ENCODE data around the gene ZNF598.
"Not testable (repeated sequence)": the region's sequence is repeated elsewhere in the genome, so short reads cannot be mapped to it uniquely, and the experiment has no call there.

ZNF598 gene

DNA sequence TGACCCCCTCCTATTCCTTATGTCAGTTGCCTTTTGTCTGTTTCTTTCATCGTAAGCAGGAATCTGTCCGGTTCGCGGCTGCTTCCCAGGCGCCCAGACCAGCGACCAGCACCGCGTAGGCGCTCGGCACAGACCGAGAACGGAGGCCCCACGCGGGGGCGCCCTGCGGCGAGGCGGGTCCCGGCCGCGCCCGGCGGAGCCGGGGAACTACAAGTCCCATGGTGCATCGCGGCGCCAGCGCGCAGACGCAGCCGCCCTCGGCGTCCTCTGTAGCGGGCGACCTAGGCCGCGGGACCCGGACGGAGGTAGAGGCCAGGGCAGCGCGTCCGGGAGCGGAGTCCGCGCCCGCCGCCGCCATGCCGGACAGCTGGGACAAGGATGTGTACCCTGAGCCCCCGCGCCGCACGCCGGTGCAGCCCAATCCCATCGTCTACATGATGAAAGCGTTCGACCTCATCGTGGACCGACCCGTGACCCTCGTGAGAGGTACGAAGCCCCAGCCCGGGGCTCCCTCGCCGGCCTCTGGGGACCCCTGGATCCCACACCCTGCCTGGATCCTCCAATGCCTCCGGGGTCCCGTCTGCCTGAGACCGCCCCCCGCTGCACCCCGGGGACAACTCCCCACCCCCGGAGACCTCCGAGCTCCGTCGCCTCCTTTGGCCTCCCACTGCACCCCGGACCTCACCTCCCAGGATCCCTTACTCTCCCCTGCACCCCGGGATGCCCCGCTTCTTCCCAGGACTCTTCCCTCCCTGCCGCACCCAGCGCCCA lies 50.2 kb downstream of the ZNF598 start, which contains the start of gene NDUFB10 (continued):
- TF ChIP-seq BCL11B (tag by site-specific recombination; IDR thresholded peaks at IDR 0.05; ENCODE audit: low read depth) (peak; percentile 47; the same call in 1 of the 2 replicates), ZNF585B (tag by site-specific recombination; IDR thresholded peaks at IDR 0.05) (no peak), ZNF623 (tag by site-specific recombination; IDR thresholded peaks at IDR 0.05) (no peak), HOXD13 (CRISPR knock-in tag; IDR thresholded peaks at IDR 0.05; ENCODE audit: borderline replicate concordance) (no peak), ZNF239 (tag by site-specific recombination; IDR thresholded peaks at IDR 0.05) (no peak)

GRCh38 chr16:1958715-1959268 lies 50.8 kb downstream of the ZNF598 start:
- CTCF ChIA-PET: interaction anchor here (0.7 to 2.1 kb wide), 4 partner anchors 13 to 57 kb away, joined by 3 to 4 read pairs (median 3); no protein-coding TSS in a partner anchor
- peak; percentile 43; the same call in 1 of the 2 replicates for TF ChIP-seq ZNF664 (tag by site-specific recombination; IDR thresholded peaks at IDR 0.05)
- TF ChIP-seq, protein P1, sequence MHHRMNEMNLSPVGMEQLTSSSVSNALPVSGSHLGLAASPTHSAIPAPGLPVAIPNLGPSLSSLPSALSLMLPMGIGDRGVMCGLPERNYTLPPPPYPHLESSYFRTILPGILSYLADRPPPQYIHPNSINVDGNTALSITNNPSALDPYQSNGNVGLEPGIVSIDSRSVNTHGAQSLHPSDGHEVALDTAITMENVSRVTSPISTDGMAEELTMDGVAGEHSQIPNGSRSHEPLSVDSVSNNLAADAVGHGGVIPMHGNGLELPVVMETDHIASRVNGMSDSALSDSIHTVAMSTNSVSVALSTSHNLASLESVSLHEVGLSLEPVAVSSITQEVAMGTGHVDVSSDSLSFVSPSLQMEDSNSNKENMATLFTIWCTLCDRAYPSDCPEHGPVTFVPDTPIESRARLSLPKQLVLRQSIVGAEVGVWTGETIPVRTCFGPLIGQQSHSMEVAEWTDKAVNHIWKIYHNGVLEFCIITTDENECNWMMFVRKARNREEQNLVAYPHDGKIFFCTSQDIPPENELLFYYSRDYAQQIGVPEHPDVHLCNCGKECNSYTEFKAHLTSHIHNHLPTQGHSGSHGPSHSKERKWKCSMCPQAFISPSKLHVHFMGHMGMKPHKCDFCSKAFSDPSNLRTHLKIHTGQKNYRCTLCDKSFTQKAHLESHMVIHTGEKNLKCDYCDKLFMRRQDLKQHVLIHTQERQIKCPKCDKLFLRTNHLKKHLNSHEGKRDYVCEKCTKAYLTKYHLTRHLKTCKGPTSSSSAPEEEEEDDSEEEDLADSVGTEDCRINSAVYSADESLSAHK (tag by site-specific recombination; IDR thresholded peaks at IDR 0.05): peak; percentile 82
- TF ChIP-seq ZNF394 (tag by site-specific recombination; IDR thresholded peaks at IDR 0.05; ENCODE audit: borderline replicate concordance): no peak
- H3K4me1 ChIP-seq (ENCODE audit: control insufficient read depth, insufficient read depth, low read length): no peaks in the 10 kb centered on the region; the same call in 1 of the 2 replicates
- peak overlapping the region; percentile 96; the same call in 1 of the 2 replicates for H3K27ac ChIP-seq (ENCODE audit: extremely low read depth, low read depth, low read length)
- POLR2A ChIA-PET: no interaction called here
- no peak overlapping the region for H3K4me3 ChIP-seq (ENCODE audit: low read depth, low read length)
- no peaks in the 10 kb centered on the region for H3K9me3 ChIP-seq (ENCODE audit: control insufficient read depth, insufficient read depth, low read depth, low read length)
- H3K36me3 ChIP-seq (ENCODE audit: control insufficient read depth in 2 of 2, insufficient read depth in 1 of 2, low read length in 2 of 2): peaks cover 0 to 29% of the 10 kb centered on the region in 2 experiments; a peak in 1 of 3 replicates

- H3K27ac ChIP-seq (ENCODE audit: extremely low read depth, low read depth, low read length); H3K9me3 ChIP-seq (ENCODE audit: control insufficient read depth, insufficient read depth, low read depth, low read length); H3K4me1 ChIP-seq (ENCODE audit: control insufficient read depth, insufficient read depth, low read length); H3K4me3 ChIP-seq (ENCODE audit: low read depth, low read length): not testable (repeated sequence)
- peaks cover 0 to 22% of the 10 kb centered on the region in 2 experiments; a peak in 1 of 3 replicates for H3K36me3 ChIP-seq (ENCODE audit: control insufficient read depth in 2 of 2, insufficient read depth in 1 of 2, low read length in 2 of 2)
- ChIA-PET CTCF (interaction anchor here (0.6 to 2.1 kb wide), 7 partner anchors 13 to 240 kb away, joined by 3 to 4 read pairs (median 3); partner anchors contain the start of gene MSRB1), POLR2A (interaction anchor here (0.6 to 1.3 kb wide), 6 partner anchors 15 to 1616 kb away, joined by 3 to 8 read pairs (median 4); partner anchors contain the start of genes MSRB1 and TRAF7)
Measured at GRCh38 chr16:1958143-1958491, 51.5 kb downstream of the ZNF598 start.

DNA sequence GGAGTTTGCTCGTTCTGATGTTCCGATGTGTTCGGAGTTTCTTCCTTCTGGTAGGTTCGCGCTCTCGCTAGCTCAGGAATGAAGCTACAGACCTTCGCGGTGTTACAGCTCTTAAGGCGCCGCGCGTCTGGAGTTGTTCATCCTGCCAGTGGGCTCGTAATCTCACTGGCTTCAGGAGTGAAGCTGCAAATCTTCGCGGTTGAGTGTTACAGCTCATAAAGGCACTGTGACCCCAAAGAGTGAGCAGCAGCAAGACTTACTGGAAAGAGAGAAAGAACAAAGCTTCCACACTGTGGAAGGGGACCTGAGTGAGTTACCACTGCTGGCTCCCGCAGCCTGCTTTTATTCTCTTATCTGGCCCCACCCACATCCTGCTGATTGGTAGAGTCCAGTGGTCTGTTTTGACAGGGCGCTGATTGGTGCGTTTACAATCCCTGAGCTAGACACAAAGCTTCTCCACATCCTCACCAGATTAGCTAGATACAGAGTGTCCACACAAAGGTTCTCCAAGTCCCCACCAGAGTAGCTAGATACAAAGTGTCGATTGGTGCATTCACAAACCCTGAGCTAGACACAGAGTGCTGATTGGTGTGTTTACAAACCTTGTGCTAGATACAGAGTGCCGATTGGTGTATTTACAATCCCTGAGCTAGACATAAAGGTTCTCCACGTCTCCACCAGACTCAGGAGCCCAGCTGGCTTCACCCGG lies 52.0 kb downstream of the ZNF598 start:
- not testable (repeated sequence) for H3K27ac ChIP-seq (ENCODE audit: extremely low read depth, low read depth, low read length); H3K4me3 ChIP-seq (ENCODE audit: low read depth, low read length); H3K9me3 ChIP-seq (ENCODE audit: control insufficient read depth, insufficient read depth, low read depth, low read length); H3K4me1 ChIP-seq (ENCODE audit: control insufficient read depth, insufficient read depth, low read length)
- CTCF ChIA-PET: interaction anchor here (0.6 to 2.1 kb wide), 6 partner anchors 12 to 240 kb away, joined by 3 to 4 read pairs (median 3); partner anchors contain the start of gene MSRB1
- POLR2A ChIA-PET: interaction anchor here (0.6 to 1.3 kb wide), 6 partner anchors 14 to 1615 kb away, joined by 3 to 8 read pairs (median 4); partner anchors contain the start of genes MSRB1 and TRAF7
- H3K36me3 ChIP-seq (ENCODE audit: control insufficient read depth in 2 of 2, insufficient read depth in 1 of 2, low read length in 2 of 2): peaks cover 0 to 17% of the 10 kb centered on the region in 2 experiments; a peak in 1 of 3 replicates

DNA sequence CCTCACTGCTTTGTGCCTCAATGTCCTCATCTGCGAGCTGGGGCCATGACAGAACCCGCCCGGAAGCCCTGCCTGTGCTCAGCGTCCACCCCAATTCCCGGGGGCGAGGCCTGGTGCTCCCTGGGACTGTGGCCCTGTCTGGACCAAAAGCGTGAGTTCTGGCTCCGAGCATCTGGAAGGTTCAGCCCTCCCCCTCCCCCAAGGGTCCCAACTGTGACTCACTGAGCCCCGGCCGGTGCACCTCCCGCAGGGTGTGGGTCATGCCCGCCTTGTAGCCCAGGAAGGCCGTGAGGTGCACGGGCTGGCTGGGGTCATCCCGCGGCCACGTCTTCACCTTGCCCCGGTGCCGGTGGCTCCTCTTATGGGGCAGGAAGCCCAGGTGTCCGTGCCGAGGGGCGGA lies 55.9 kb downstream of the ZNF598 start:
- POLR2A ChIA-PET: no interaction called here
- no peaks in the 10 kb centered on the region for H3K9me3 ChIP-seq (ENCODE audit: control insufficient read depth, insufficient read depth, low read depth, low read length)
- H3K36me3 ChIP-seq (ENCODE audit: control insufficient read depth in 2 of 2, insufficient read depth in 1 of 2, low read length in 2 of 2): no peaks in the 10 kb centered on the region
- H3K4me3 ChIP-seq (ENCODE audit: low read depth, low read length): no peak overlapping the region
- H3K27ac ChIP-seq (ENCODE audit: extremely low read depth, low read depth, low read length): no peak overlapping the region
- no peaks in the 10 kb centered on the region for H3K4me1 ChIP-seq (ENCODE audit: control insufficient read depth, insufficient read depth, low read length)
- CTCF ChIA-PET: interaction anchor here (0.6 to 1.0 kb wide), 2 partner anchors 10 to 106 kb away, joined by 3 to 5 read pairs; no protein-coding TSS in a partner anchor
- TF ChIP-seq ZXDB (tag by site-specific recombination; IDR thresholded peaks at IDR 0.05) (no peak), ZNF239 (tag by site-specific recombination; IDR thresholded peaks at IDR 0.05) (no peak), ZNF138 (tag by site-specific recombination; IDR thresholded peaks at IDR 0.05; ENCODE audit: borderline replicate concordance) (no peak), ZNF521 (tag by site-specific recombination; IDR thresholded peaks at IDR 0.05) (no peak), ZNF654 (tag by site-specific recombination; IDR thresholded peaks at IDR 0.05; ENCODE audit: low read depth) (no peak), ZNF266 (tag by site-specific recombination; IDR thresholded peaks at IDR 0.05; ENCODE audit: low read depth) (no peak)
- TF ChIP-seq, protein P2, sequence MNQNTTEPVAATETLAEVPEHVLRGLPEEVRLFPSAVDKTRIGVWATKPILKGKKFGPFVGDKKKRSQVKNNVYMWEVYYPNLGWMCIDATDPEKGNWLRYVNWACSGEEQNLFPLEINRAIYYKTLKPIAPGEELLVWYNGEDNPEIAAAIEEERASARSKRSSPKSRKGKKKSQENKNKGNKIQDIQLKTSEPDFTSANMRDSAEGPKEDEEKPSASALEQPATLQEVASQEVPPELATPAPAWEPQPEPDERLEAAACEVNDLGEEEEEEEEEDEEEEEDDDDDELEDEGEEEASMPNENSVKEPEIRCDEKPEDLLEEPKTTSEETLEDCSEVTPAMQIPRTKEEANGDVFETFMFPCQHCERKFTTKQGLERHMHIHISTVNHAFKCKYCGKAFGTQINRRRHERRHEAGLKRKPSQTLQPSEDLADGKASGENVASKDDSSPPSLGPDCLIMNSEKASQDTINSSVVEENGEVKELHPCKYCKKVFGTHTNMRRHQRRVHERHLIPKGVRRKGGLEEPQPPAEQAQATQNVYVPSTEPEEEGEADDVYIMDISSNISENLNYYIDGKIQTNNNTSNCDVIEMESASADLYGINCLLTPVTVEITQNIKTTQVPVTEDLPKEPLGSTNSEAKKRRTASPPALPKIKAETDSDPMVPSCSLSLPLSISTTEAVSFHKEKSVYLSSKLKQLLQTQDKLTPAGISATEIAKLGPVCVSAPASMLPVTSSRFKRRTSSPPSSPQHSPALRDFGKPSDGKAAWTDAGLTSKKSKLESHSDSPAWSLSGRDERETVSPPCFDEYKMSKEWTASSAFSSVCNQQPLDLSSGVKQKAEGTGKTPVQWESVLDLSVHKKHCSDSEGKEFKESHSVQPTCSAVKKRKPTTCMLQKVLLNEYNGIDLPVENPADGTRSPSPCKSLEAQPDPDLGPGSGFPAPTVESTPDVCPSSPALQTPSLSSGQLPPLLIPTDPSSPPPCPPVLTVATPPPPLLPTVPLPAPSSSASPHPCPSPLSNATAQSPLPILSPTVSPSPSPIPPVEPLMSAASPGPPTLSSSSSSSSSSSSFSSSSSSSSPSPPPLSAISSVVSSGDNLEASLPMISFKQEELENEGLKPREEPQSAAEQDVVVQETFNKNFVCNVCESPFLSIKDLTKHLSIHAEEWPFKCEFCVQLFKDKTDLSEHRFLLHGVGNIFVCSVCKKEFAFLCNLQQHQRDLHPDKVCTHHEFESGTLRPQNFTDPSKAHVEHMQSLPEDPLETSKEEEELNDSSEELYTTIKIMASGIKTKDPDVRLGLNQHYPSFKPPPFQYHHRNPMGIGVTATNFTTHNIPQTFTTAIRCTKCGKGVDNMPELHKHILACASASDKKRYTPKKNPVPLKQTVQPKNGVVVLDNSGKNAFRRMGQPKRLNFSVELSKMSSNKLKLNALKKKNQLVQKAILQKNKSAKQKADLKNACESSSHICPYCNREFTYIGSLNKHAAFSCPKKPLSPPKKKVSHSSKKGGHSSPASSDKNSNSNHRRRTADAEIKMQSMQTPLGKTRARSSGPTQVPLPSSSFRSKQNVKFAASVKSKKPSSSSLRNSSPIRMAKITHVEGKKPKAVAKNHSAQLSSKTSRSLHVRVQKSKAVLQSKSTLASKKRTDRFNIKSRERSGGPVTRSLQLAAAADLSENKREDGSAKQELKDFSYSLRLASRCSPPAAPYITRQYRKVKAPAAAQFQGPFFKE (tag by site-specific recombination; IDR thresholded peaks at IDR 0.05; ENCODE audit: borderline replicate concordance): no peak
